HG03139 (cell line): ENCODE results near the gene SPATA13.

Experiments used
- ATAC-seq: cut with Tn5 transposase; IDR thresholded peaks from one replicate; pipeline ENCODE4 v1.9.1; 2021; ENCODE audit not compliant: unreplicated experiment

SPATA13 gene

GRCh38 chr13:24141333-24141910, 19.1 kb upstream of the SPATA13 start:
- no peak for ATAC-seq

GRCh38 chr13:24142453-24142852, 18.1 kb upstream of the SPATA13 start:
- ATAC-seq, result no peak

- no peak for ATAC-seq
Observed at GRCh38 chr13:24142886-24143285, 17.6 kb upstream of the SPATA13 start.

GRCh38 chr13:24145240-24145639, 15.3 kb upstream of the SPATA13 start:
- ATAC-seq, result no peak

GRCh38 chr13:24145674-24146073, 14.8 kb upstream of the SPATA13 start:
- ATAC-seq, result no peak

- ATAC-seq, result no peak
Observed at GRCh38 chr13:24146961-24147569, 13.5 kb upstream of the SPATA13 start.

GRCh38 chr13:24147570-24147963, 13.0 kb upstream of the SPATA13 start:
- ATAC-seq, result no peak

GRCh38 chr13:24148414-24149235, 11.9 kb upstream of the SPATA13 start:
- ATAC-seq, result no peak

- ATAC-seq, result no peak
Observed at GRCh38 chr13:24149246-24150032, 11.1 kb upstream of the SPATA13 start.

GRCh38 chr13:24150572-24150971, 9.9 kb upstream of the SPATA13 start:
- no peak for ATAC-seq

- no peak for ATAC-seq
Observed at GRCh38 chr13:24151864-24152263, 8.7 kb upstream of the SPATA13 start.

- ATAC-seq, result no peak
Observed at GRCh38 chr13:24152292-24153214, 8.0 kb upstream of the SPATA13 start.

- no peak for ATAC-seq
Observed at GRCh38 chr13:24153347-24153746, 7.2 kb upstream of the SPATA13 start.

GRCh38 chr13:24153979-24154701, 6.4 kb upstream of the SPATA13 start:
- no peak for ATAC-seq

- ATAC-seq, result no peak
Observed at GRCh38 chr13:24159357-24159756, 1.2 kb upstream of the SPATA13 start.

GRCh38 chr13:24161010-24161775, 673 bp downstream of the SPATA13 start:
- peak; percentile 34 for ATAC-seq

GRCh38 chr13:24161980-24162525, 1.5 kb downstream of the SPATA13 start:
- no peak for ATAC-seq

- ATAC-seq, result no peak
Observed at GRCh38 chr13:24162604-24163003, 2.1 kb downstream of the SPATA13 start.

- ATAC-seq, result no peak
Observed at GRCh38 chr13:24165746-24166145, 5.2 kb downstream of the SPATA13 start.
